ENCODE data around the gene ZNF566. TPM values are rescaled to one million over a fixed set of nuclear protein-coding genes. Genes with fewer than 3 reads are reported as not detected.

ZNF566 gene
- total RNA-seq, 6 experiments from 2014 or later = 5.2 to 6.7 (median 6.0) TPM

GRCh38 chr19:36418287-36419001 lies 70.9 kb downstream of the ZNF566 start, which contains the start of gene ZFP82:
Gene ZFP82, minus strand, starts transcription at chr19:36418644. Its CDS starts 8,855 bp downstream, at chr19:36409789.
- peak within 1 kb of the TSS; percentile 84 for H3K27ac Mint-ChIP-seq

DNA sequence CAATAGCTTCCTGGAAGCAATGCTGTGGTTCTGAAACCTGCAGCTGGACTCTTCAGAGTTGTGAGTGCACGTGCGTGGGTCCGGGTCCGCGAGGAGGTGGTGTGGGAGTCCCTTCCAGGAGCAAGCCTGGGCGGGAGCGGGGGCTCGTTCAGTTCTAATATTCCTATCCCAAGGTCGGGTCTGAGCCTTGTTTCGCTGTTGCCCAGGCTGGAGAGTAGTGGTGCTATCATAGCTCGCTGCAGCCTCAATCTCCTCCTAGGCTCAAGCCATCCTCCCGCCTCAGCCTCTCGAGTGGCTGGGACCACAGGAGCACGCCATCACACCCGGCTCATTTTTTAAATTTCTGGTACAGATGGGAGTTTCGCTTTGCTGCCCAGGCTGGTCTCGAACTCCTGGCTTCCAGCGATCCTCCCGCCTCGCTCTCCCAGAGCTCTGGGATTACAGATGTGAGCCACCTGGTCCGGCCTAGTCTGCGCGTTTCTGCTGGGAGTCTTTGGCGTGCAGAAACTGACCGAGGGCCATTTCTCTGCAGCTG lies 71.5 kb downstream of the ZNF566 start:
- no peak for DNase-seq
- H3K27ac Mint-ChIP-seq = peak overlapping the region; percentile 84

More at GRCh38 chr19:36418287-36419001, 70.9 kb downstream of the ZNF566 start, which contains the start of gene ZFP82:
- peak; percentile 16 for DNase-seq
- TF ChIP-seq CTCF (IDR thresholded peaks at IDR 0.05) = no peak
- H3K4me1 Mint-ChIP-seq (ENCODE audit: low read depth) = peaks cover 7% of the 10 kb centered on the region; the same call in 1 of the 2 replicates
- peak within 1 kb of the TSS; percentile 89 for H3K4me3 Mint-ChIP-seq
- H3K27me3 Mint-ChIP-seq (ENCODE audit: insufficient read depth) = peaks cover 4% of the 10 kb centered on the region; the same call in 1 of the 2 replicates
- H3K36me3 Mint-ChIP-seq (ENCODE audit: low read depth) = peaks cover 40% of the 10 kb centered on the region
- peaks cover 62% of the 10 kb centered on the region for H3K9me3 Mint-ChIP-seq

GRCh38 chr19:36409841-36410240 lies 79.5 kb downstream of the ZNF566 start:
- Mint-ChIP-seq H3K4me3 (no peak overlapping the region), H3K4me1 (ENCODE audit: low read depth) (no peaks in the 10 kb centered on the region), H3K27me3 (ENCODE audit: insufficient read depth) (no peaks in the 10 kb centered on the region), H3K27ac (no peak overlapping the region), H3K36me3 (ENCODE audit: low read depth) (peaks cover 61% of the 10 kb centered on the region), H3K9me3 (peaks cover 43% of the 10 kb centered on the region)
- DNase-seq = no peak
- no peak for TF ChIP-seq CTCF (IDR thresholded peaks at IDR 0.05)

More for the DNA sequence above, 71.5 kb downstream of the ZNF566 start:
- peaks cover 41% of the 10 kb centered on the region for H3K36me3 Mint-ChIP-seq (ENCODE audit: low read depth)
- peaks cover 61% of the 10 kb centered on the region for H3K9me3 Mint-ChIP-seq
- peaks cover 4% of the 10 kb centered on the region; the same call in 1 of the 2 replicates for H3K27me3 Mint-ChIP-seq (ENCODE audit: insufficient read depth)
- H3K4me1 Mint-ChIP-seq (ENCODE audit: low read depth) = peaks cover 7% of the 10 kb centered on the region; the same call in 1 of the 2 replicates
- TF ChIP-seq CTCF (IDR thresholded peaks at IDR 0.05) = no peak
- peak overlapping the region; percentile 89 for H3K4me3 Mint-ChIP-seq

DNA sequence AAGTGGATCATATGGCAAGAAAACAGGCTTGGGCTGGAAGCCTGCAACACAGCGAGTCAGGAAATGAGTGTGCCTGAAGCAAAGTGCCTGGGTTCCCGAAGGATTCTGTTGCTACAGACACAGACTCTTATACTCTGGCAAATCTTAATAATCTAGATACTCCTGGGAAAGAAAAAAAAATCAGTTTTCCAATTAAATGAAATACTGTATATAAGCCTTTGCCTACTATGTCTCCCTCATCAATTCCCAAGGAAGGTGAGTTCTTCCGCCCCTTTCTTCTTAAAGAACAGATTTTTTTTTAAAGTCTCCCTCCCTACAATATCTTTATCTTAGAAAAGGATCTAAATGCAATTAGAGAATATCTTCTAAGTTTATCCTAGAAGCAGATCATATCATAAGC lies 81.3 kb downstream of the ZNF566 start:
- no peak for TF ChIP-seq CTCF (IDR thresholded peaks at IDR 0.05)
- Mint-ChIP-seq H3K27ac (no peak overlapping the region), H3K27me3 (ENCODE audit: insufficient read depth) (no peaks in the 10 kb centered on the region), H3K9me3 (peaks cover 39% of the 10 kb centered on the region), H3K4me3 (no peak overlapping the region), H3K36me3 (ENCODE audit: low read depth) (peaks cover 71% of the 10 kb centered on the region), H3K4me1 (ENCODE audit: low read depth) (no peaks in the 10 kb centered on the region)
- DNase-seq = no peak

DNA sequence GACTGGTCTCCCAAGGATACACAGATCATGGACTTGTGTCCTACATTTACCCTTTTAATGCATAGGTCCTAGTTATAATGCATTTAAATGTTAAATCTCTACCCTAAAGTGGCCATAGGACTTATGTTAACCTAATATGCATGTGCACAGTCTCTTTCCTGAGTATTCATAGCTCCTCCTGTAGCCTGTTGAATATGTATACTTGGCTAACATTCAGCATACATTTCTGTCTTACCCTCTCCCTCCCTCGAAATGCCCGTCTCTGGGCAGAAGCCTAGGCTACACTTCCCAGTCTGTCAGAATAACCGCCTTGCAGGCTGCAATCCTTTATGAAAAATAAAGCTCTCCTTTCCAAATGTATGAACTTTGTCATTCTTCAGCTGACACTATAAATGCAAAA lies 84.9 kb downstream of the ZNF566 start:
- no peaks in the 10 kb centered on the region for H3K4me1 Mint-ChIP-seq (ENCODE audit: low read depth)
- no peaks in the 10 kb centered on the region for H3K27me3 Mint-ChIP-seq (ENCODE audit: insufficient read depth)
- H3K36me3 Mint-ChIP-seq (ENCODE audit: low read depth) = peaks cover 70% of the 10 kb centered on the region

More for the DNA sequence above, 84.9 kb downstream of the ZNF566 start:
- Mint-ChIP-seq H3K9me3 (peaks cover 38% of the 10 kb centered on the region), H3K27ac (no peak overlapping the region), H3K4me3 (no peak overlapping the region)
- no peak for DNase-seq
- no peak for TF ChIP-seq CTCF (IDR thresholded peaks at IDR 0.05)
